Endothelial cell of umbilical vein (primary cell): ENCODE results near the gene NLGN1.
A peak's percentile ranks its signal among the peaks of the same experiment; 100 is the strongest.

Experiments
- CTCF ChIP-seq, 2 donors: IDR thresholded peaks; 1 replicate in 1 of 2; 2 replicates in 1 of 2; pipeline ENCODE4 v1.5.1; 2011; ENCODE audit warnings: low read length in 2 of 2, mild to moderate bottlenecking in 2 of 2, moderate library complexity in 2 of 2, control low read depth in 1 of 2, inconsistent platforms in 1 of 2, low read depth in 1 of 2; ENCODE audit not compliant: insufficient read depth in 1 of 2; ENCODE audit errors: extremely low read depth in 1 of 2
- EZH2 ChIP-seq: IDR thresholded peaks from 2 replicates; pipeline ENCODE4 v1.6.1; 2012; ENCODE audit warnings: borderline replicate concordance, low read depth, mild to moderate bottlenecking, moderate library complexity, low read length, inconsistent platforms; ENCODE audit not compliant: severe bottlenecking
- FOS ChIP-seq: IDR thresholded peaks from 2 replicates; pipeline ENCODE4 v1.6.1; 2011; ENCODE audit warnings: mild to moderate bottlenecking, low read length, moderate library complexity, borderline replicate concordance; ENCODE audit not compliant: insufficient read depth
- GATA2 ChIP-seq: IDR thresholded peaks from 2 replicates; pipeline ENCODE4 v1.7.0; 2011; ENCODE audit warnings: low read depth, mild to moderate bottlenecking, moderate library complexity, mixed read lengths, low read length; ENCODE audit not compliant: insufficient read length, insufficient read depth
- JUN ChIP-seq: IDR thresholded peaks from 2 replicates; pipeline ENCODE4 v1.6.1; 2011; ENCODE audit warnings: borderline replicate concordance, low read depth; ENCODE audit not compliant: insufficient read length, insufficient read depth
- MAX ChIP-seq: IDR thresholded peaks from 2 replicates; pipeline ENCODE4 v1.6.1; 2011; ENCODE audit not compliant: insufficient read depth, insufficient read length
- MYC ChIP-seq: IDR thresholded peaks from one replicate; pipeline ENCODE4 v1.6.1; 2011; ENCODE audit warnings: mild to moderate bottlenecking, low read depth, low read length
- POLR2A ChIP-seq: IDR thresholded peaks from 2 replicates; pipeline ENCODE4 v1.6.1; 2012; ENCODE audit warnings: low read depth, mild to moderate bottlenecking, control low read depth, low read length
- POLR2AphosphoS5 ChIP-seq: IDR thresholded peaks from 2 replicates; pipeline ENCODE4 v1.6.1; 2012; ENCODE audit warnings: low read depth, mild to moderate bottlenecking, control low read depth, low read length, moderate library complexity; ENCODE audit not compliant: insufficient read depth

- TF ChIP-seq CTCF (IDR thresholded peaks at IDR 0.05; ENCODE audit: extremely low read depth in 1 of 2, insufficient read depth in 1 of 2, low read depth in 1 of 2, low read length in 2 of 2) (no peak), POLR2A (no peak), EZH2 (no peak), MAX (no peak), POLR2AphosphoS5 (no peak), FOS (peak; percentile 29), JUN (no peak), MYC (no peak), GATA2 (no peak)
Observed at GRCh38 chr3:173467501-173467900, 70.0 kb downstream of the NLGN1 start.
